ENCODE data around the gene ZDHHC11.

The ZDHHC11 gene

GRCh38 chr5:850511-851006 is at the start of gene ZDHHC11:
Gene ZDHHC11 (minus strand): TSS chr5:850986. CDS start chr5:850602, 384 bp downstream.
- DNase-seq (ENCODE audit: low read depth in 3 of 3, low spot score in 1 of 3), result no peak

- DNase-seq (ENCODE audit: low read depth in 3 of 3, low spot score in 1 of 3), result no peak
Measured at GRCh38 chr5:893711-894110, 42.9 kb upstream of the ZDHHC11 start.

GRCh38 chr5:893137-893506 is 42.3 kb upstream of the ZDHHC11 start:
- DNase-seq (ENCODE audit: low read depth in 3 of 3, low spot score in 1 of 3), result no peak

GRCh38 chr5:892394-893136 is 41.8 kb upstream of the ZDHHC11 start, which contains the start of the genes BRD9 and TRIP13:
Gene BRD9 (minus strand): TSS chr5:892801. CDS start chr5:892657, 144 bp downstream.
Gene TRIP13 (plus strand): TSS chr5:892884. CDS start chr5:892999, 115 bp downstream.
- DNase-seq (ENCODE audit: low read depth in 3 of 3, low spot score in 1 of 3), result peak; percentile 57 to 70 (median 60)

GRCh38 chr5:891837-892393 is 41.1 kb upstream of the ZDHHC11 start:
- no peak for DNase-seq (ENCODE audit: low read depth in 3 of 3, low spot score in 1 of 3)

GRCh38 chr5:891117-891836 is 40.5 kb upstream of the ZDHHC11 start:
- DNase-seq (ENCODE audit: low read depth in 3 of 3, low spot score in 1 of 3), result no peak

GRCh38 chr5:889075-889710 is 38.4 kb upstream of the ZDHHC11 start:
- no peak for DNase-seq (ENCODE audit: low read depth in 3 of 3, low spot score in 1 of 3)

GRCh38 chr5:888638-889035 is 37.9 kb upstream of the ZDHHC11 start:
- no peak for DNase-seq (ENCODE audit: low read depth in 3 of 3, low spot score in 1 of 3)

GRCh38 chr5:887947-888637 is 37.3 kb upstream of the ZDHHC11 start:
- DNase-seq (ENCODE audit: low read depth in 3 of 3, low spot score in 1 of 3), result no peak

- DNase-seq (ENCODE audit: low read depth in 3 of 3, low spot score in 1 of 3), result no peak
Measured at GRCh38 chr5:886716-887325, 36.0 kb upstream of the ZDHHC11 start.

GRCh38 chr5:886036-886435 is 35.2 kb upstream of the ZDHHC11 start:
- no peak for DNase-seq (ENCODE audit: low read depth in 3 of 3, low spot score in 1 of 3)

GRCh38 chr5:885529-885928 is 34.7 kb upstream of the ZDHHC11 start:
- no peak for DNase-seq (ENCODE audit: low read depth in 3 of 3, low spot score in 1 of 3)

GRCh38 chr5:885127-885442 is 34.3 kb upstream of the ZDHHC11 start:
- DNase-seq (ENCODE audit: low read depth in 3 of 3, low spot score in 1 of 3), result no peak

- DNase-seq (ENCODE audit: low read depth in 3 of 3, low spot score in 1 of 3), result no peak
Measured at GRCh38 chr5:884345-885126, 33.8 kb upstream of the ZDHHC11 start.

GRCh38 chr5:883475-884181 is 32.8 kb upstream of the ZDHHC11 start:
- no peak for DNase-seq (ENCODE audit: low read depth in 3 of 3, low spot score in 1 of 3)

GRCh38 chr5:882253-883183 is 31.7 kb upstream of the ZDHHC11 start:
- no peak for DNase-seq (ENCODE audit: low read depth in 3 of 3, low spot score in 1 of 3)

GRCh38 chr5:881551-881935 is 30.8 kb upstream of the ZDHHC11 start:
- DNase-seq (ENCODE audit: low read depth in 3 of 3, low spot score in 1 of 3), result no peak
